Measurements from ENCODE around the gene STEAP1. TPM values are rescaled to one million over a fixed set of nuclear protein-coding genes. Genes with fewer than 3 reads are reported as not detected.

STEAP1 gene
- total RNA-seq, 1 experiment from 2014 or later, result 41.8 TPM

DNA sequence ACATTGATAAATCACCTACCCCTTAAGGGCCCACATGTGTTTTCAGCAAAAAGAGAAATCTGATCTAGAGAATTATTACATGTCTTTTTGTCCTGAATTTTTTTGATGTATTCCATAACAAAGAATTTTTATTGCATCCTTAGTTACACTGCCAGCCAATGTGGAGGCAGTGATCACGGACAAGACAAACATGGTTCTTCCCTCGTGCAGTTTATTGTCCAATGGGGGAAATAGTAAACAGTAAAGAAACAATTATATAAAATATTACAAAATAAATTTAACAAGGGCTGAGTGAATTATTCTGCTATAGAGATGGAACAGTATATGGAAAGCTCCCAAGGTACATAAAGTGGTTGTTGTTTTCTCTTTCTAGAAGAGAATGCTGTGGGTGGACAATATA, 59.3 kb downstream of the STEAP1 start:
- no peak for DNase-seq
- Mint-ChIP-seq H3K27ac (ENCODE audit: unreplicated experiment) (no peak overlapping the region), H3K36me3 (ENCODE audit: insufficient read depth, unreplicated experiment) (peaks cover 5% of the 10 kb centered on the region), H3K4me3 (ENCODE audit: low read depth, unreplicated experiment) (no peak overlapping the region), H3K9me3 (ENCODE audit: low read depth, unreplicated experiment) (no peaks in the 10 kb centered on the region), H3K27me3 (ENCODE audit: unreplicated experiment) (no peaks in the 10 kb centered on the region), H3K4me1 (ENCODE audit: low read depth, unreplicated experiment) (peaks cover 8% of the 10 kb centered on the region)
- no TSS peak for BruUV-seq (replicated peaks)
- intact Hi-C loops (cut with micrococcal nuclease; ENCODE audit: unreplicated experiment), result loop anchor here (2.0 to 5.0 kb wide), 4 partner anchors 15 to 59 kb away; partner anchors contain the start of gene STEAP1
- TF ChIP-seq, protein P1, sequence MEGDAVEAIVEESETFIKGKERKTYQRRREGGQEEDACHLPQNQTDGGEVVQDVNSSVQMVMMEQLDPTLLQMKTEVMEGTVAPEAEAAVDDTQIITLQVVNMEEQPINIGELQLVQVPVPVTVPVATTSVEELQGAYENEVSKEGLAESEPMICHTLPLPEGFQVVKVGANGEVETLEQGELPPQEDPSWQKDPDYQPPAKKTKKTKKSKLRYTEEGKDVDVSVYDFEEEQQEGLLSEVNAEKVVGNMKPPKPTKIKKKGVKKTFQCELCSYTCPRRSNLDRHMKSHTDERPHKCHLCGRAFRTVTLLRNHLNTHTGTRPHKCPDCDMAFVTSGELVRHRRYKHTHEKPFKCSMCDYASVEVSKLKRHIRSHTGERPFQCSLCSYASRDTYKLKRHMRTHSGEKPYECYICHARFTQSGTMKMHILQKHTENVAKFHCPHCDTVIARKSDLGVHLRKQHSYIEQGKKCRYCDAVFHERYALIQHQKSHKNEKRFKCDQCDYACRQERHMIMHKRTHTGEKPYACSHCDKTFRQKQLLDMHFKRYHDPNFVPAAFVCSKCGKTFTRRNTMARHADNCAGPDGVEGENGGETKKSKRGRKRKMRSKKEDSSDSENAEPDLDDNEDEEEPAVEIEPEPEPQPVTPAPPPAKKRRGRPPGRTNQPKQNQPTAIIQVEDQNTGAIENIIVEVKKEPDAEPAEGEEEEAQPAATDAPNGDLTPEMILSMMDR (IDR thresholded peaks at IDR 0.05; ENCODE audit: unreplicated experiment), result no peak
- CTCF ChIA-PET, result interaction anchor here (0.9 to 2.1 kb wide), 2 partner anchors 41 to 170 kb away, joined by 3 to 6 read pairs; no protein-coding TSS in a partner anchor

Other genes starting within 250 kb of the STEAP1 start
- 38.5 and 38.7 TPM in 2 replicates for gene STEAP2, start 57.3 kb downstream of the STEAP1 start, total RNA-seq (2022)
- 3.4 and 4.6 TPM in 2 replicates for gene CFAP69, start 90.7 kb downstream of the STEAP1 start, total RNA-seq (2022)
- gene FAM237B, start 166.8 kb downstream of the STEAP1 start, total RNA-seq (2022), result not detected in 2 replicates
- gene GTPBP10, start 192.2 kb downstream of the STEAP1 start, total RNA-seq (2022), result 22.5 and 25.0 TPM in 2 replicates
- gene CLDN12, start 249.0 kb downstream of the STEAP1 start, total RNA-seq (2022), result 37.3 and 42.5 TPM in 2 replicates